ENCODE measurements around the gene ASGR2.
A peak's percentile ranks its signal among the peaks of the same experiment; 100 is the strongest.
"Not testable (repeated sequence)": the region's sequence is repeated elsewhere in the genome, so short reads cannot be mapped to it uniquely, and the experiment has no call there.

The ASGR2 gene

GRCh38 chr17:7088442-7088841 is 26.2 kb downstream of the ASGR2 start:
- H3F3A ChIP-seq (ENCODE audit: insufficient read depth, low read length); H3K4me2 ChIP-seq (ENCODE audit: low read depth, low read length); H3K9me3 ChIP-seq (replicated peaks; ENCODE audit: insufficient read depth, low read length); H3K9me2 ChIP-seq (replicated peaks; ENCODE audit: insufficient read depth, low read length); DNase-seq; H3K4me3 ChIP-seq (ENCODE audit: low read length); H3K36me3 ChIP-seq (replicated peaks; ENCODE audit: insufficient read depth, low read length); H2AFZ ChIP-seq (ENCODE audit: low read length); H3K27ac ChIP-seq (ENCODE audit: low read length); H3K79me2 ChIP-seq (ENCODE audit: low read length); H3K9ac ChIP-seq (ENCODE audit: low read length); H3K4me1 ChIP-seq (ENCODE audit: low read length); H4K20me1 ChIP-seq (ENCODE audit: insufficient read depth, low read length): not testable (repeated sequence)
- peaks cover 69% of the 10 kb centered on the region for H3K27me3 ChIP-seq (replicated peaks; ENCODE audit: insufficient read depth, low read length)

DNA sequence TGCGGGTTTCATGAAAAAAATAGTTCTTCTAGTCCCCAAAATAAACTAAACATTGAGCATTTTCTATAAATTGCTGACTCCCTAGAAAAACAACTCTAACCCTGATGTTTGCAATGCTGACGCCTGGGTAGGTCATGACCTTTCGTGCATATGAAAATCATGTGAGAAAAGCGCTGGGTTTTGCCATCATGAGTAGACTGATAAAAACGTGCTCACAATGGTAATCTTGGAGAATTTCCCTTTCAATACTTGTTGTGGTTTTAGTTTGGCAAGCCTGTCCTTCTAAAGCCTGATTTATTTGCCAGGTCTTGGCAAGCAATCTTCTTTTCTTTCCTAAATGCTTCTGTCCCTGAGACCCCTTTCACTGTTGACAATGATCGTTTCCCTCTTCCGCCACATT is 30.5 kb downstream of the ASGR2 start:
- Histone ChIP-seq H3K27me3 (replicated peaks; ENCODE audit: insufficient read depth, low read length) (peaks cover 76% of the 10 kb centered on the region), H3K9ac (ENCODE audit: low read length) (no peak overlapping the region), H3K27ac (ENCODE audit: low read length) (no peak overlapping the region), H3K4me1 (ENCODE audit: low read length) (peaks cover 5% of the 10 kb centered on the region; the same call in 1 of the 2 replicates), H3K36me3 (replicated peaks; ENCODE audit: insufficient read depth, low read length) (no peaks in the 10 kb centered on the region), H3K9me3 (replicated peaks; ENCODE audit: insufficient read depth, low read length) (no peaks in the 10 kb centered on the region), H3K79me2 (ENCODE audit: low read length) (no peaks in the 10 kb centered on the region), H3F3A (ENCODE audit: insufficient read depth, low read length) (no peaks in the 10 kb centered on the region; the same call in 1 of the 2 replicates), H3K9me2 (replicated peaks; ENCODE audit: insufficient read depth, low read length) (no peaks in the 10 kb centered on the region), H2AFZ (ENCODE audit: low read length) (no peak overlapping the region), H4K20me1 (ENCODE audit: insufficient read depth, low read length) (no peaks in the 10 kb centered on the region), H3K4me3 (ENCODE audit: low read length) (no peak overlapping the region), H3K4me2 (ENCODE audit: low read depth, low read length) (no peak overlapping the region)
- TF ChIP-seq EZH2 (optimal IDR thresholded peaks at IDR 0.05; ENCODE audit: low read depth, low read length) (no peak), EZH2phosphoT487 (IDR thresholded peaks at IDR 0.05; ENCODE audit: low read length) (no peak), CTCF (IDR thresholded peaks at IDR 0.05; ENCODE audit: low read length) (no peak)
- DNase-seq: peak; percentile 19

GRCh38 chr17:7083592-7083991 is 31.0 kb downstream of the ASGR2 start:
- H3K9ac ChIP-seq (ENCODE audit: low read length): no peak overlapping the region

More at GRCh38 chr17:7083592-7083991, 31.0 kb downstream of the ASGR2 start:
- no peaks in the 10 kb centered on the region for H3K9me2 ChIP-seq (replicated peaks; ENCODE audit: insufficient read depth, low read length)
- peaks cover 80% of the 10 kb centered on the region for H3K27me3 ChIP-seq (replicated peaks; ENCODE audit: insufficient read depth, low read length)
- H3K4me3 ChIP-seq (ENCODE audit: low read length): no peak overlapping the region
- peaks cover 5% of the 10 kb centered on the region; the same call in 1 of the 2 replicates for H3K4me1 ChIP-seq (ENCODE audit: low read length)
- no peak overlapping the region for H3K27ac ChIP-seq (ENCODE audit: low read length)
- H3K4me2 ChIP-seq (ENCODE audit: low read depth, low read length): no peak overlapping the region
- no peaks in the 10 kb centered on the region for H3K79me2 ChIP-seq (ENCODE audit: low read length)
- no peaks in the 10 kb centered on the region for H3K36me3 ChIP-seq (replicated peaks; ENCODE audit: insufficient read depth, low read length)
- no peak overlapping the region for H2AFZ ChIP-seq (ENCODE audit: low read length)
- H3K9me3 ChIP-seq (replicated peaks; ENCODE audit: insufficient read depth, low read length): no peaks in the 10 kb centered on the region
- no peaks in the 10 kb centered on the region for H4K20me1 ChIP-seq (ENCODE audit: insufficient read depth, low read length)
- no peak for TF ChIP-seq EZH2 (optimal IDR thresholded peaks at IDR 0.05; ENCODE audit: low read depth, low read length)
- no peak for TF ChIP-seq CTCF (IDR thresholded peaks at IDR 0.05; ENCODE audit: low read length)
- no peak for TF ChIP-seq EZH2phosphoT487 (IDR thresholded peaks at IDR 0.05; ENCODE audit: low read length)
- no peak for DNase-seq
- no peaks in the 10 kb centered on the region; the same call in 1 of the 2 replicates for H3F3A ChIP-seq (ENCODE audit: insufficient read depth, low read length)

All from MM.1S (cell line).